HT-29 (cell line): ENCODE measurements around the gene DOCK3. TPM values are rescaled to one million over a fixed set of nuclear protein-coding genes. Genes with fewer than 3 reads are reported as not detected.
"Not testable (repeated sequence)": the region's sequence is repeated elsewhere in the genome, so short reads cannot be mapped to it uniquely, and the experiment has no call there.

Source experiments
- DNase-seq: peaks from one replicate; pipeline ENCODE4 v3.0.0-alpha.2; 2015; ENCODE audit warnings: low spot score
- total RNA-seq: library from RNA; depleted of rRNA; stranded (reverse); fragments of >200 nt; shearing (Covaris generic); gene quantifications from 2 replicates; pipeline ENCODE4 v1.2.3, GENCODE V29; 2014

Gene DOCK3
- total RNA-seq, 1 experiment from 2014 or later = 0.10 TPM

DNA sequence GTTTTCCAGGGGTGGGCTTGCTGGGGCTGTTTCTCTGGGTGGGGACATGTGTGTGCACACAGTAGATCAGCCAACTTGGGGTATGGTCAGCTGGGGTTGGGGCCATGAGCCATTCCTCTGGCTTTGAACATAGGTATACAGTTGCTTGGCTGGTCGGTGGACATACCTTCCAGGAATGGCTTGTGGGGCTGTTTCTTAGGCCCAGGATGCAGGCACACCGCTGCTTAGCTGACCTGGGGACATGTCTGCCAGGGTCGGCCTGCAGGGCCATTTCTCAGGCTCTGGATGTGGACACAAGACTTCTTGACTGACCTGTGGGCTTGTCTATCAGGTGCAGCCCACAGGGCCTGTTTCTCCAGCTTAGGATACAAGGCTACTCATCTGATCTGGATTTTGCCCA, 130.6 kb downstream of the DOCK3 start:
- DNase-seq = no peak

- no peak for DNase-seq
Measured at GRCh38 chr3:50806031-50806430, 131.3 kb downstream of the DOCK3 start.

DNA sequence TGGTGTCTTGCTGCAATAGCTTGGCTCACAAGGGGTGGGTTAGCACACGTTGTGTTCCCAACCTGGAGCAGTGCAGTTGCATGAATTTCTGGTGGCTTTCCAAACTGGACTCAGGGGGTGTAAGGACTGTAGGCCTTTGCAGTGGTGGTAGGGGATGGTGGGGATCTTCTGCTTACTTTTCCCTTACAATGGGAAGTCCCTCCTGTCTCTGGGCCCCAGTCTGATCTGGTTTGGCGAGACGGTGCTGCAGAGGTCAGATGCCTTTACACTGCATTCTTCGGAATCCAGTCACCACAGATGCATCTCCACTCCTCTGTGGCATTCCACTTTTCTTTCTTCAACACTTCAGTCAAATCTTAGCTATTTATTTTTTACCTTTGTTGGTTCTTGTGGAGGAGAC, 132.1 kb downstream of the DOCK3 start:
- DNase-seq = no peak

GRCh38 chr3:50807266-50807665, 132.5 kb downstream of the DOCK3 start:
- DNase-seq = no peak

DNA sequence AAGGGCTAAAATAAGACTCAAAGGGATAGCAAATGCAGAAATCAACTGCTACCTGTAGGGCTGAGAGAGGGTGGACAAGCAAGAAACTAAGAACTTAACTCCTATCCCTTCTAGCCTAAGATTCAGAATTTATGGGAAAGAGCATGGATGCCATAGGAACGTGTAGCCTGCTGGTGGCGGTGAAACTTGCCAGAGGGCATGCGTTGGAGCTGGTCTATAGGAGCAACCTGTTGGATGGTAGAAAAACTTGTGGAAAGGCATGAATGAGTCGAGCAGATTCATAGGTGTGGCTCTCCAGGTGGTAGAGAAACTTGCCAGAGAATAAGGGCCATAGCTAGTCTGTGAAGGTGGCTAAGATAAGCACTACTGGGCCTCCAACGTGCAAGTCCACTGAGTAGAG, 137.2 kb downstream of the DOCK3 start:
- no peak for DNase-seq

GRCh38 chr3:50815844-50816243, 141.1 kb downstream of the DOCK3 start:
- DNase-seq = no peak

- DNase-seq = no peak
Measured at GRCh38 chr3:50816894-50817293, 142.2 kb downstream of the DOCK3 start.

- DNase-seq = no peak
Measured at GRCh38 chr3:50817756-50818529, 143.2 kb downstream of the DOCK3 start.

GRCh38 chr3:50819882-50820281, 145.2 kb downstream of the DOCK3 start:
- DNase-seq = no peak

DNA sequence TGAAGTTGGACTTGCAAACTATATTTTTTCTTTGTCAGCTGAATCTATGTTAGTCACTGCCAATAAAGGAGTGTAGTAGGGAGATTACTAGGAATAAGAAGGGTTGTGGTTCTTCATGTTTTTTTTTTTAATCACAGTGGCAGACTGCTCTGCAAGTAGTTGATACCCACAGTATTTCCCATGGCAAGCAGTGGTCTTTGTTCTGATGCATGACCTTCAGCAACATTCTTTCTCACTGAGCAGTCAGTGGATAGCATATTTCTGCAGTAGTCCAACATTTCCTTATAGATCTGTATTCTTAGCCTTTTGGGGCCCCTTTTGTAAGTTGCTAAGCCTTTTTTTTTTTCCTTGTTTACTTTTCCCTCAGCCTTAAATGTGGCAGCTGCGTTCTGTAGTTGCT, 151.1 kb downstream of the DOCK3 start:
- DNase-seq = no peak

- DNase-seq = no peak
Measured at GRCh38 chr3:50830451-50830850, 155.7 kb downstream of the DOCK3 start.

- not testable (repeated sequence) for DNase-seq
Measured at GRCh38 chr3:50831009-50831408, 156.3 kb downstream of the DOCK3 start.

- no peak for DNase-seq
Measured at GRCh38 chr3:50840983-50841489, 166.3 kb downstream of the DOCK3 start.

DNA sequence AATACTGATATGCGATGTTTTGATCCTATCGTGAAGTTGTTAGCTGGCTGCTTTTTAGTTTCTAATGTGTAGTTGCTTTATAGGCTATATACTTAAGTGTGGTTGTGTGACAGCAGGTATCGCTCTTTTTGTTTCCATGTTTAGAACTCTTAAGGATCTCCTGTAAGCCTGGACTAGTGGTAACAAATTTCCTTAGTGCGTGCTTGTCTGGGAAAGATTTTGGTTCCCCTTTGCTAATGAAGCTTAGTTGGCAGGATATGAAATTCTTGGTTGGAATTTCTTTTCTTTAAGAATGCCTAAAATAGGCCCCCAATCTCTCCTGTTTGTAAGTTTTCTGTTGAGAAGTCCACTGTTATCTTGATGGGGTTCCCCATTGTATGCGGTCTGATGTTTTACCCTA, 173.6 kb downstream of the DOCK3 start:
- no peak for DNase-seq

GRCh38 chr3:50850639-50851511, 176.1 kb downstream of the DOCK3 start:
- DNase-seq = no peak

GRCh38 chr3:50853936-50854335, 179.2 kb downstream of the DOCK3 start:
- DNase-seq = no peak

GRCh38 chr3:50862221-50862620, 187.5 kb downstream of the DOCK3 start:
- DNase-seq = peak; percentile 2

GRCh38 chr3:50873376-50874157, 198.8 kb downstream of the DOCK3 start:
- DNase-seq = no peak

DNA sequence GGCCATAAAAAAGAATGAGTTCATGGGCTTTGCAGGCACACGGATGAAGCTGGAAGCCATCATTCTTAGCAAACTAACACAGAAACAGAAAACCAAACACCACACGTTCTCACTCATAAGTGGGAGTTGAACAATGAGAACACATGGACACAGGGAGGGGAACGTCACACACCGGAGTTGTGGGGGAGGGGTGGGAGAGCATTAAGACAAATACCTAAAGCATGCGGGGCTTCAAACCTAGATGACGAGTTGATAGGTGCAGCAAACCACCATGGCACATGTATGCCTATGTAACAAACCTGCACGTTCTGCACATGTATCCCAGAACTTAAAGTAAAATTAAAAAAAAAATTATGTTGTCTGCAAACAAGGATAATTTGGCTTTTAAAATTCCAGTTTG, 200.1 kb downstream of the DOCK3 start:
- not testable (repeated sequence) for DNase-seq

- DNase-seq = no peak
Measured at GRCh38 chr3:50876947-50877346, 202.2 kb downstream of the DOCK3 start.

- not testable (repeated sequence) for DNase-seq
Measured at GRCh38 chr3:50882733-50883132, 208.0 kb downstream of the DOCK3 start.

DNA sequence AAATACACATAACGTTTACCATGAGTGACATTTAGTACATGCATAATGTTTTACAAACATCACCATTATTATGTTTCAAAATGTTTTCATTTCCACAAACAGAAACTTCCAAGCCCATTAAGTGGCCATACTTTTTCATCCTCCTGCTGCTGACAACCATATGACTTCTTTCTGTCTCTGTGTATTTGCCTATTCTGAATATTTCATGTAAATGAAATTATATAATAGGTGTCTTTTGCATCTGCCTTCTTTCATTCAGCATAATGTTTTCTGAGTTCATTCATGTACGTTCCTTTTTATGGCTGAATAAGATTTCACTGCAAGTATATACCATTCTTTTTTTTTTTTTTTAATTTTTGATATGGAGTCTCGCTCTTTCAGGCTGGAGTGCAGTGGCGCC, 209.0 kb downstream of the DOCK3 start:
- DNase-seq = no peak
